Fibroblast of skin of left quadriceps (primary cell): Measurements from ENCODE around the gene CFAP251.
"Not testable (repeated sequence)": the region's sequence is repeated elsewhere in the genome, so short reads cannot be mapped to it uniquely, and the experiment has no call there.

Experiments used
- DNase-seq, 2 experiments: peaks; one replicate each; pipeline ENCODE4 v3.0.0-alpha.2; 2013; ENCODE audit warnings: low read depth in 2 of 2

CFAP251 gene

GRCh38 chr12:122026706-122027333 lies 108.4 kb downstream of the CFAP251 start:
- DNase-seq = no peak

DNA sequence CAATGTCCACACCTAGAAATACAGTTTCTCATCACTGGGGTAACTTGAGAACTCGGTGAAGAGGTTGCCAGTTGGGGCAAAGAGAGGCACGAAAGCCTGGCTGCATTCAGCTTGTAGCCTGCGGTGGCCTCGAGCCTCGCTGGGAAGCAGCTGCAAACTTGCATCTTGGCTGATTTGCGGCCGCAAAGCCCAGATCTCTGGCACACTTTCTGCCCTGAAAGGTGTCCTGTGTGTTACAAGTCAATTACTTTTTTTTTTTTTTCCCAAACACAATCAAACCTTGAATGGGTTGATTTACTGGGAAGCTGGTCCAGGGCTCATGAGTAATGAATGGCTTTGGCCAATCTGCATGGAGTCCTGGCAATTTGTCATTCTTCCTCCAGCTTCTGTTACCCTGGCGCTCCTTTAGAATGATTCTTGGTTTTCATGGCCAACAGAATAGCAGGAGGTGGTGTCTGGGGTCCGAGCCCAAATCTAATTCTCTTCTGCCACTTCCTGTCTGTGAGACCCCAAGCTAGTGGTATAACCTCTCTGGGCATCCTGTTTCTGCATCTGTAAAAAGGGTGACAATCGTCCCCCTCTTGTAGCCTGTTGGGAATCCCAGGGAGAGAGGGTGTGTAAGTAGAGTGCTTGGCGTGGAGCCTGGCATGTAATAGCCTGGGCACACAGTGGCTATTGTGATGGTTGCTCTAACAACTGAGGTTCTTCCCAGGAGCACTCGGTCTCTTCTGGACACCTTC lies 109.9 kb downstream of the CFAP251 start:
- no peak for DNase-seq

DNA sequence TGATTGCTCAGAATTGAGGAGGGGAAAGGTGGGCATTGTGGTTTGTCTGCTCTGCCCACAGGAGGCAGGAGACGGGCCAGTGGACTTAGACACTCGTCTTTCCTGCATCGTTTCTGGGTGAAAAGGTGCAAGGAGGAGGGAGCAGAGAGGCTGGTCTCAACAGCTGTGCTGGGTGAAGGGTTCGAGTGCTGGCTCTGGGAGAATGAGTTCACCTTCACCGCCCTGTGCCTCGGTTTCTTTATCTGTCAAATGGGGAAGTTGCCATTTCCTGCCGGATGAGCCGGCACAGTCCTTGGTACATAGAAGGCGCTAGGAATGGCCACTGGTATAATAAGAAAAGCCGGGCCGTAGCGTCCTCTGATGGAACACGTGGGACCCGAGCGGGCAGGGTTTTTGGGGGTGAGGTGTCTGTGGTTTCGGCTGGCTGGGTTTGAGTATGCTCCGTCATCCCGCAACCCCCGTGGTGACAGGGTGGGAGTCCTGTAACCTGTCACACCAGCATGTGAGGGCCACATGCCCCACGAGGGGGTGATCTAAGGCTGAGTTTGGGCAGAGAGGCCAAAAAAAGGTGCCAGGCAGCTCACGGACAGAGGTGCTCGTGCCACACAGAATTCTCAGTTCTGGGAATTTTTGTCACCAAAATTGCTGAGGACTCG lies 110.6 kb downstream of the CFAP251 start:
- DNase-seq = no peak

DNA sequence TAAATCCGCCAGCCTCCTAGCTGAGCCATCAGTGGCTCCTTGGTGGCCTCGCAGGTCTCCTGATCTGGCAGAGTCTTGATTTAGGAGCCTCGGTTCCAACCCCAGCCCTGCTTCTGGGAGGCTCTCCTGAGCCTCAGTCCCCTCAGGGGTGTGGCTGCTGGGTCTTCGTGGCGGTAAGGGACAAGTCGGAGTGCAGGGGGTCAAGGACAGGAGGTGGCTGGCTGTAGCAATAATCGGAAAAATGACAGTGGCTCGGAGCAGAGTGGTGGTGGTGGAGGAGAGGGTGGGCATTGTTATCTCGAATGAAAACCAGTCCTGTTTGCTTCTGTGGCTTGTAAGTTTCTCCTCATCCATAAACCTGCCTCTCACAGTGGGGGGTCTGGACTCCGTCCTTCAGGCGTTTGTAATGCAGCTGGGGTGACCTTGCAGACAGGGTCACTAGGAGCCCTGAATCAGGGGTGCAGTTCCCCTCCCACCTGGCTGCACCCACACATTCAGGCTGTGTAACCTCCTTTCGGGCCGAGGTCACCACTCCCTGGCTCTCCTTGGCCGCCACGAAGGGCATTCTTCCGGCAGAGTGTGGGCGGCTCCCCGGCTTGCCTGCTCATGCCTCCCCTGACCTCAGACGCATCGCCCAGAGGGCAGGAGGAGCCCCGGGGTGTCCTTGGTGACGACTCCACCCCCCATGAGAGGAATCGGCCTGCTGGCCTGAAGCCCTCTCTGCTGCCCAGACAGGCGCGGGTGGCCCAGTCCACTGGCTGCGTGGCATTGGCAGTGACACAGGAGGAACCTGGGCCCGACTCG lies 111.4 kb downstream of the CFAP251 start:
- DNase-seq = no peak

DNA sequence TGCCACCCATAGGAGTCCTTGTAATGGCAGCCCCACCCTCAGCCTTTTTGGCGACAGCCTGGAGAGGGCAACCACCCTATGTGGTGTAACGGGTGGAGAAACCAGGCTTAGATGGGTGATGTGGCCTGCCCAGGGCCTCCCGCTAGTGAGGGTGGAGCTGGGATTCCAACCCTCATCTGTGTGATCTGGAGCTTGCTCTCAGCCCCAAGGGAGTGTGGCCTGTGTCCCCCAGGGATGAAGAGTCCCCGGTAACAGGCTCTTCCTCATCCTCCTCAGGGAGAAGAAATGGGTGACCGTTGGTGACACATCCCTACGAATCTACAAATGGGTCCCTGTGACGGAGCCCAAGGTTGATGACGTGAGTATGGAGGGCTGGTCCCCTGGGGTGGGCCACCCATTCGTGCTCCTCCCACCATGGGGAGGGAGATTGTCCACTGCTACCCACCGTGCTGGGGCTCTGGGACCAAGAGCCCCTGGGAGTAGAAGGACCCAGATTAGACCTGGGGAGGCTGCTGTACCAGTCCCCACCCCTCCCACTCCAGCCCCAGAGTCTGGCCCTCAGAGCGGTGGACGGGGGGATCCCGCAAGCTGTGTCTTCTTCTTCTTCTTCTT lies 112.1 kb downstream of the CFAP251 start:
- DNase-seq = no peak

DNA sequence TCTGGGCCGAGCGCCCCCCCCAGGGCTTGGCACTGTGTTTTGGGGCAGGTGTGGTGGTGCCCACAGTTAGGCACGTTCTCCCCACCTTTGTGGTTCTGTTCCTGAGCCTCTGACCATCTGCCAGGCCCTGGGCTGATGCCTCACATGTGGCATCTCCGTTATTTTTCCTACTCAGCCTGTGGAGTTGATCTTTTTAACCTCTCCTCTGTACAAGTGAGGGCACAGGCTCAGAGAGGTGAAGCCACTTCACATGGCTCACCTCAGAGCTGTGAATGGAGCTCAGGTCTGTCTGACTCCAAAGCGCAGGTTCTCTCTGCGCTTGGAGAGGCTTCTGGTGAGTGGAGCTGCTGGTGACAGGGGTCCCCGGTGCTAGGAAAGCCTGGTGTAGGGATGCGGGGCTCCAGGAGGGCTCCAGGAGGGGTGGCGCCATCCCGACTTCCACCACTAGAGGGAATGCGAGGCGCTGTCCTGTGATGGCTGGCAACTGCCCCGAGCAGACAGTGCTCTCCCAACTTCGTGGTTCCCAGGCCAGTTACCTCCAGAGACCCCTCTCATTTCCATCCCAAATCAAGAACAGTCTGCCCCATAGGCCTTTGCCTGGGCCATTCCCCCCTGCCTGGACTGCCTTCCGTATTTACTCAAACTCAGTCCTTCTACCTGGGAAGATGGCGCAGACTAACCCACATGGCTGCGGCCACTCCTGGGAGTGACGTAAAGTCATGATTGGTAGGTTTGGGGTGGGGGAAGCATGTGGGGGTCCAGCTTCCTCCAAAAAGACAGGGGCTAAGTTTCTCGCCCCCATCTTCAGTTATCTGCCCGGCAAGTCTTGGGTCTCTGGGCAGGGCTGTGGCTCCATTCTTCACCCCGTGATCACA lies 113.2 kb downstream of the CFAP251 start:
- DNase-seq = no peak

DNA sequence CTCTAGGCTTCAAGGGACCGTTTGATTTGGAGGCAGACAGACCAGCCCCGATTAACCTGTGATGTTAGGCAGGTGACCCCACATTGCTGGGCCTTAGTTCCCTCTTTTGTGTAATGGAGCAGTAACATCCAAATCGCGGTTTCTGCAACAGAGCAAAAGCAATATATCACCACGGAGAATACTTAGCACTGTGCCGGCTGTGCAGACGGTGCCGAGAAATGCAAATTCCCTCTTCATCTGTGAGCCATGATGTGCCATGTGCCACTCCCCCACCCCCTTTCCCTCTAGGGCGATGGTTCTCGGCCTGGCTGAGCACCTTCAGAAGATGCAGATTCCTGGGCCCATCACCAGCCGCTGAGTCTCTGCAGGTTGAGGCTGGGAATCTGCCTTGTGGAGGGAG lies 114.2 kb downstream of the CFAP251 start:
- DNase-seq = no peak

GRCh38 chr12:122035292-122035691 lies 116.9 kb downstream of the CFAP251 start:
- DNase-seq = no peak

DNA sequence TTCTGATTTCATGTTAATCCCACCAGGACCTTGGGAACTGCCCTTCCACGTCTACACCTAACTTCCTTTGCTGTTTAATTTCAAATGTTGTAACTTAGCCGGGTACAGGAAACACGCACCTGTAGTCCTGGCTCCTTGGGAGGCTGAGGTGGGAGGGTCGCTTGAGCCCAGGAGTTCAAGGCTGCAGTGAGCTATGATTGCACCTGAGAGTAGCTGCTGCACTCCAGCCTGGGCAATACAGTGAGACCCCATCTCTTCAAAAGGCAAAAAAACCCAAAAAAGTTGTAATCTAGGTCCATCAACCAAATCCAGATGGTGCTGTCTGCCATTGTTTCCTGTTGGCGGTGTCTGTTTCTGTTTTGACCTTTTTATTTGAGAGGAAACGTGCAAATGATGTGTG lies 117.8 kb downstream of the CFAP251 start:
- no peak for DNase-seq

- no peak for DNase-seq
Observed at GRCh38 chr12:122040579-122041386, 122.4 kb downstream of the CFAP251 start.

- not testable (repeated sequence) for DNase-seq
Observed at GRCh38 chr12:122041458-122041857, 123.1 kb downstream of the CFAP251 start.

GRCh38 chr12:122042910-122043309 lies 124.5 kb downstream of the CFAP251 start:
- no peak for DNase-seq

GRCh38 chr12:122043476-122043875 lies 125.1 kb downstream of the CFAP251 start:
- DNase-seq = no peak

DNA sequence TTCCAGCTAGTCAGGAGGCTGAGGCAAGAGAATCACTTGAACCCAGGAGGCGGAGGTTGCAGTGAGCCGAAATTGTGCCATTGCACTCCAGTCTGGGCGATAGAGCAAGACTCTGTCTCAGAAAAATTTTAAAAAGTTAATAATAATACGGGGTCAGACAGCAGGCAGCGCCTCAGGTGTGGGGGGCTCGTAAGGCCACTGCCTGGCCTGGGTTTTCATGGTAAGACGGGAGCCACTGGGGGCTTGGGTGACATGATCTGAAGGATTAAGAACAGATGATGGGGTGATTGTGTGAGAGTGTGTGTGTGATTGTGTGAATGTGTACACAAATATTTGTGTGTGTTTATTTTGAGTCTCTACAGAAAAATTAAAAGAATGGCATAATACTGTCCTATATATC lies 126.9 kb downstream of the CFAP251 start:
- DNase-seq = no peak

- DNase-seq = no peak
Observed at GRCh38 chr12:122046145-122046544, 127.8 kb downstream of the CFAP251 start.

GRCh38 chr12:122048151-122048550 lies 129.8 kb downstream of the CFAP251 start:
- no peak for DNase-seq

DNA sequence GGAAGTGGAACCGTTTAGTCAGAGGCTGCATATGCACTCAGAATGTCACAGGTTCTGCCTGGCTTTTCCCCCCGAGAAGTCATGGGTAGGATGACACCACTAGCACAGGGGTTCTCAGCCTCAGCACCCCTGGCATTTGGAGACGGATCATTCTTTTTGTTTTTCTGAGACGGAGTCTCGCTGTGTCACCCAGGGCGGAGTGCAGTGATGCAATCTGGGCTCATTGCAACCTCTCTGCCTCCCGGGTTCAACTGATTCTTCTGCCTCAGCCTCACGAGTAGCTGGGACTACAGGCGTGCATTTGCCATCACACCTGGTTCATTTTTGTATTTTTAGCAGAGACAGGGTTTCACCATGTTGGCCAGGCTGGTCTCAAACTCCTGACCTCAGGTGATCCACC lies 131.4 kb downstream of the CFAP251 start:
- DNase-seq = no peak

DNA sequence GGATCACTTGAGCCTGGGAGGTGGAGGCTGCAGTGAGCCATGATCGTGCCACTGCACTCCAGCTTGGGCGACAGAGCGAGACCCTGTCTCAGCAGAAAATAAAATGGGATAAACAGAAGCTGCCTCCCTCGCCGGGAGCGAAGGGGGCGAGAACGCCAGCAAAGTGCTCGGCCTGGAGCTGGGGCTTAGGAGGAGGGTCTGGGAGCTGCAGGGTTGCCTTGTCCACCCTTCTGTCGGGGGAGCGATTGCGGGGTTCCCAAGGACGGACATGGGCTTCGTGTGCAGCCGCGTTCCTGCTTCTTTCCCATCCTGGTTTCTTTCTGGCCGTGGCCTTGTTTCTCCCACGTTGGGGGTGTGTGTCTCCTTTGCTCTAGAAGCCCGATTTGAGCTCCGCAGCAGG lies 132.3 kb downstream of the CFAP251 start:
- no peak for DNase-seq

DNA sequence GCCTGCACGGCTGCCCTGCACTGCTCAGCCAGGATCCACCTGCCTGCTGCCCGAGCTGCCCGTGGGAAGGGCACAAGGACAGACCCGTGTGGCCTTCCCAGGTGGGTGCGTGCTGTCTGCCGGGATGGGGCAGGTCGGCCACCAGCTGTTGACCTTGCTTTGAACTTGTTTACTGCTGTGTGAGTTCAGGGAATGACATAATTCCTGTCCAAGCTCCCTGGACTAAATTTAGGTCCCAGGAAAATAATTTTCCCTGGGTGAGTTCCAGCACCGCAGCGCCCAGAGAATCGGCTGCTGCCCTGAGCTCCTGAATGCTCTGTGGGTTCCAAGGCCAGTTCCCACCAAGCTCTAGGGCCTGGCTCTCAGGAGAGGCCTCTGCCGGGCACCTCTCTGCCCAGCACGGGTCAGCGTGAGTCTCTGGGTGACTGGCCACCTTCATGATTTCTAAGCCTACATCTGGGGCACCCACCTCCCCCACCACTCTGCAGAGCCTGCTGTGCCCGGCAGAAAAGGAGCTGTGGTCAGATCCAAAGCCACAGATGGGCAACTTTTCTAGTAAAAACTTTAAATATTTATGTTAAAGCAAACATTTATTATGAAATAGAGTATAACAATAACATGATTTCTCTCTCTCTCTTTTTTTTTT lies 133.0 kb downstream of the CFAP251 start:
- DNase-seq = no peak
